Effector CD4-positive, alpha-beta T cell (primary cell): ENCODE results near the gene MCC.

ENCODE experiments used
- DNase-seq: peaks from one replicate; pipeline ENCODE4 v3.0.0-alpha.2; 2020

Gene MCC

DNA sequence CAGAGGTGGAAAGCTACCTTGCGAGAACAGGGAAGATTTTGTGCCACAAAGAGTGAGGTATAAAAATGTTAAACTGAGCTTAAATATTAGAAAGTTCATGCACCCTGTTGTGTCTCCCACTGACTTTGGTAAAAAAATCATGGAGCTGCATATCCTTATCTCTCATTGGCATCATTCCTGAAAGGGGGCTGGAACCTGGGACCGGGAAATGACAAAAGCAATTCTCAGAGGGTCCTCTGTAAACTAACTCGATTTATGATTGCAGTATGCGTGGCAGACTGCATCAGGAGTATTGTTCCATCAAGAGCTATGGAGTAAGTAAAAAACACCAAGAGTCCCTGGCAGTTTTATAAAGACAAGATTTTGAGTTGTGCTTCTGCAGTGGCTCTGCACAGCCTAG, 362.9 kb downstream of the MCC start:
- no peak for DNase-seq

DNA sequence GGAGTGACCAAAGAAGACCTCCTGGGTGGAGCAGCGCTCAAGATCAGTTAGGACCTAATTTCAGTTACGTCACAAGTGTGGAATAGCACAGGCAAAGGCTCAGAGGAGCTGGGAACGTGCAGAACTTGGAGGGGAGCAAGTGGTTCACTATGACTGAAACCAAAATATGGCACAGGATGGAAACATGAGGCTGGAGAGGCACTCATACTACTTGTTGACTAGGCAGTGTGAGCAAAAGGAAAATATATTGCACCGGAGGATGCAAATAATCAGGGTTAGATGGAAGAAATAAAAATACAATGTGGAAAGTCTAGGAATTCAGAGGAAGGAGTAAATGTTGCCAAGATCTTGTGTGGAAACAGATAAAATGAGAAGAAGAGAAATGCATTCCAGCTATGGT, 363.3 kb downstream of the MCC start:
- no peak for DNase-seq

DNA sequence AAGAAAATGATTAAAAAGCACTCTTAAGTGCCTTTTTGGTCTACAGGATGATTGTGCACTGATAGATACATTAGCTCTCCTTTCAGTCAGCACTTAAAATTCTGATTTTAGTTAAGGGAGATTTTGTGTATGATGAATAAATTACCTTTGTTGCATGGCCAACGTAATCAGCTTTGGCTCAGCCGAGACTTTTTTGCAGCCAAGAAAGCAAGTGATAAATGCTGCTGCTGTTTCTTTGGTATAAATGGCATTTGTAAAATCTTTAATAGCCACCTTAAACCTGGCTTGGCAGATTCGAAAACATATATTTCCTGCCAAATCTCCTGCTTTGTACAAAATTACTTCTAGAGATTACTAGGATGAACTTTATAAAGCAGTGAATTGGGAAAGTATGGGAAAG, 364.0 kb downstream of the MCC start:
- DNase-seq: no peak

DNA sequence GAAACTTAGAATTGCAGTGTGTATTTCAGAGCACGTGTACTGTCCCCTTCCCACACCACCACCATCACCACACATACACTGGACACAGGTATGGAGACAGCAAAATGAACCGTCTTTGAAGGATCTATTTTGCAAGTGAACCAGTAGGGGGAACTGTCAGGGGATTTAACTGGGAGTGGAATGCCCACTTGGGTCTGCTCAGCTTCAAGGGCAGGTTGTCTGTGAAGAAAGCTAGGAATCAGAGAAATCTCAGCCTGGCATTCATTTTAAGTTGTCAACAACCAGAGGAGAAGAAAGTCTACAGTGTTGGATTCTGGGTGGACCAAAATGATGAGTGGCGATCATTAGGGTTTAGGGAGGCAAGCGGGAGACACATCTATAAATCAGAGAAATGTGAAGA, 364.6 kb downstream of the MCC start:
- DNase-seq: no peak

DNA sequence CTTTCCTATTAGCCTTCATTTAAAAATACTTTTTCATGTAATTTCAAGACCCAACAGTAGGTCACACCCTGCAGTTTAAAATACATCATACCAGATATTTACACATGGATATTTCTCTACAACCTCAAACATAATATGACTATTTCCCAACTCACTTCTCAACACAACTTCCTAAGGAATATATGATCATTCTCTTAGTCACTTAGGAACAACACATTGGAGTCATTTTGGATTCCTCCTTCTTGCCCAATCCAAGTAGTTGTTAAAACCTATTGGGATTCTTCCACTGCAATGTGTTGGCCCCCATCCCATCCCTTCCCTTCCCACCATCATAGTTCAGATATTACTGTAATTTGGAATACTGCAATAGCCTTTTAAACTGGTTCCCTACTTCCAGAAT, 366.2 kb downstream of the MCC start:
- no peak for DNase-seq

DNA sequence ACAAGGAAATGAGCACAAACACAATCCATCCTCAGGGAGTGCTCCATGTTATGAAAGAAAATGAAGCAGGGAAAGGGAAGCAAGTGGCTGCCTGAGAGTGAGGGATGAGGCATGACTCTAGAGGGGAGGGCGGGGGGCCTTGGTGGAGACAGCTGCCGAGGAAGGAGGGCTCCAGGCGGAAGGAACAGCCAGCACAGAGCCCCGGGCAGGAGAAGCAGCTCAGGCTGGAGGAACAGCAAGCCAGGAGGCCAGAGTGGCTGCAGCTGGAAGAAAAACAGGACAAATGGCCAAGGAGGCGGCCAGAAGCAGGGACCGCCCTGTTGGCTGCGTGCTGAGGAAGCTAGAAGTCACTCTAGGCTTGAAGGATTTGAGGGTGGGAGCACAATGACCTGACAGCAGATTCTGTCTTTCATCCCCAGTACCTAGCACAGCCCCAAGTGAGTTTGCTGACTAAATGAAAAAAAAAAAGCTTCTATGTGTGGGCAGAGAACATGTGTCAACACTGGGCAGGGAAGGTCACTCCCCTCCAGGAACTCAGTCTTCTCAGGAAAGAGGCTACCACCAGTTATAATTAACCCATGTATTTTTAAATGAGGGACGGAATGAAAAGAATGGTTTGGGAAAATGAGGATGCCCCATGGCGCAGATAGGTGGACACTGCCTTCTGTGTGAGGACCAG, 368.9 kb downstream of the MCC start:
- DNase-seq: no peak

- no peak for DNase-seq
These were observed 369.5 kb downstream of the MCC start for GRCh38 chr5:113118765-113119164.

- no peak for DNase-seq
These were observed 370.0 kb downstream of the MCC start for GRCh38 chr5:113118298-113118697.

- DNase-seq: no peak
These were observed 370.6 kb downstream of the MCC start for GRCh38 chr5:113117543-113118115.

- DNase-seq: no peak
These were observed 372.3 kb downstream of the MCC start for GRCh38 chr5:113115956-113116355.

DNA sequence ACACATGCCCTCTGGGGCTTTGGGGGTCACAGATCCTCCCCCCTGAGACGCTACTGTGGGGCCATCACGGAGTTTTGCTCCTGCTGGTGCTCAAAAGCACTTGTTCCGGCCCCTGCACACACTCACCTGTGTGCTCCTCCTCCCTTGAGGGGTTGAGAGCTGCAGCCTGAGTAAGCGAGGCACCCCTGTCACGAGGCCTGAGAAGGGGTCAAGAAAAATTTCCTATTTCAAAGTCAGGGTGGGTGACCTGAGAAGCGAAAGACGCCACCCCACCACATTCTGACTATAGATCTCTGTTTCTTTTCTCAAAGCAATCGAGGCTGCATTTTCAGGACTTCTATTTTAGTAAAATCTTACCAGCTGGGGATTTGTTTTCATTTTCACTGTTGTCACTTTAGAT, 373.2 kb downstream of the MCC start:
- no peak for DNase-seq

- DNase-seq: no peak
These were observed 373.7 kb downstream of the MCC start for GRCh38 chr5:113114559-113114958.

GRCh38 chr5:113112435-113112834, 375.8 kb downstream of the MCC start:
- no peak for DNase-seq

- DNase-seq: no peak
These were observed 378.1 kb downstream of the MCC start for GRCh38 chr5:113110117-113110516.

DNA sequence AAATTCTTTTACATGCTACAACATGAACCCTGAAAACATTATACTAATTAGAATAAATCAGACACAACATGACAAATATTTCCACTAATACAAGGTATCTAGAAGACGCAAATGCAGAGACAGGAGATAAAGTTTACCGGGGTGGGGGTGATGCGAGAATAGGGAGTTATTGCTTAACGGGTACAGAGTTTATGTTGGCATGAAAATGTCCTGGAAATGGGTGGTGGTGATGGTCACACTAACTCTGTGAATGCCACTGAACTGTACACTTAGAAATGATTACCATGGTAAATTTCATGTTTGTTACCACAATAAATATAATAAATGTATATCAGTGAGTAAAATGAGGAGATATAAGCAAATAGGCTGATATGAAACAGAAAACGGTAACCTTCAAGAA, 378.9 kb downstream of the MCC start:
- no peak for DNase-seq

DNA sequence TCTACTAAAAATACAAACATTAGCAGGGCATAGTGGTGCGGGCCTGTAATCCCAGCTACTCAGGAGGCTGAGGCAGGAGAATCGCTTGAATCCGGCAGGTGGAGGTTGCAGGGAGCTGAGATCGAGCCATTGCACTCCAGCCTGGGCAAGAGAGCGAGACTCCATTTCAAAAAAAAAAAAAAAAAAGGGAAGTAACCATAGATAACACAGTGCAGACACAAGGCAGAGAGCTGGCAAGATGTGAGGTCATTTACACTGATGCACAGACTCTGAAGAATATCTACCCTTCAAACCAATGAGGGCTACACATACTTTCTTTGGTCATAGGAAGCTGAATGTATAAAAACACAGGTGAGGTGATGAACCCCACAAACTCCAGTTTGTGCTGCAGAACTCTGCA, 379.8 kb downstream of the MCC start:
- no peak for DNase-seq

DNA sequence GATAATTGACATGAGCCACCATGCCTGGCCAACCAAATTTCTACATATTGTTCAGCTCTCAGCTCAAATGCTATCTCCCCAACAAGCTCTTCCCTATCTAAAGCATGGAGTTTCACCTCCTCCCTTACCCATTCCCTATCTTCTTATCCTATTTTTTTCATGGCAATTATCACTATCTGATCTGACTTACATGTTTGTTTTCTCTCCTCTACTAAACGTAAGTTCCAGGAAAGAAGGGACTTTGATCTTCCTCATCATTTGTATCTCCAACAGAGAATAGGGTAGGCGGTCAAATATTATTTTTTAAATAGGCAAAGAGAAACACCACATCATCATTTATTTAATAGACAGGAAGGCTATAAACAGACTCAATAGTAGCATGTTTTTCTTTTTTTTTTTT, 381.4 kb downstream of the MCC start:
- DNase-seq: no peak

DNA sequence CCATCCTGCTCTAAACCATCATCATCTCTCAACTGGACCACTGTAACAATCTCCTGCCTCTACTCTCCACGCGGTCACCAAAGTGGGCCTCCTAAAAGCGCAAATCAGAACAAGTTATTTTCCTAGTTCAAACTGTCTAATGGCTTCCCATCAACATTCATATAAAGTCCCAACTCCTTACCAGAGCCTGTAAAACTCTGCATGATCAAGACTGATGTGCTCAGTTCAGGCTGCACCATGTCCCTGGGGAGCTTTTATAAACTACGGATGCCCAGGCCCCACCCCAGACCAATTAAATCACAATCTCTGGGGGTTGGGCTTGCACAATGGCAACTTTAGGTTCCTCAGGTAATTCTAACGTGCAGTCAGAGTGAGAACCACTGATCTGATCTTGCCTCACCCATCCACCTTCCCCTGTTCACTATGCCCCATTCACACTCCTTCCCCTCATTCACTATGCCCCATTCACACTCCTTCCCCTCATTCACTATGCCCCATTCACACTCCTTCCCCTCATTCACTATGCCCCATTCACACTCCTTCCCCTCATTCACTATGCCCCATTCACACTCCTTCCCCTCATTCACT, 382.5 kb downstream of the MCC start:
- no peak for DNase-seq

- DNase-seq: no peak
These were observed 384.9 kb downstream of the MCC start for GRCh38 chr5:113103330-113103729.

GRCh38 chr5:113102121-113102531, 386.1 kb downstream of the MCC start:
- DNase-seq: no peak

- no peak for DNase-seq
These were observed 387.3 kb downstream of the MCC start for GRCh38 chr5:113100981-113101380.

DNA sequence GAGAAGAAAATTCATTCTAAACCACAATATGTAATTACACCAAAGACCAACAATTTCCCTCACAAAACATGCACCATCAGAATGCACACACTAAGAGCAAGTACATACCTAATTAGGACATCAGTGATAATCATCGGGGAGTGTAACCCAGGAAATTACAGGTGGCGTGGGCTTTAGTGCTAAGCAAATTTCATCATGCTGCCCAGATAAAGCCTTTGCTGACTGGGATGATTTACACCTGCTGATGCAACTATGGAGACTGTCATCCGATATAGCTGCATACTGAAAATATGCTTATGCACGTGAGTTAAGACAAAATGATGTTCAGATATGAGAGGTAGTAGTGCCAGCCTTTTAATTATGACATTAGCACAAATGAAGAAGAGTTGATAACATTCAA, 388.4 kb downstream of the MCC start:
- DNase-seq: no peak

GRCh38 chr5:113098378-113098777, 389.9 kb downstream of the MCC start:
- DNase-seq: no peak

GRCh38 chr5:113095831-113096230, 392.4 kb downstream of the MCC start:
- no peak for DNase-seq

DNA sequence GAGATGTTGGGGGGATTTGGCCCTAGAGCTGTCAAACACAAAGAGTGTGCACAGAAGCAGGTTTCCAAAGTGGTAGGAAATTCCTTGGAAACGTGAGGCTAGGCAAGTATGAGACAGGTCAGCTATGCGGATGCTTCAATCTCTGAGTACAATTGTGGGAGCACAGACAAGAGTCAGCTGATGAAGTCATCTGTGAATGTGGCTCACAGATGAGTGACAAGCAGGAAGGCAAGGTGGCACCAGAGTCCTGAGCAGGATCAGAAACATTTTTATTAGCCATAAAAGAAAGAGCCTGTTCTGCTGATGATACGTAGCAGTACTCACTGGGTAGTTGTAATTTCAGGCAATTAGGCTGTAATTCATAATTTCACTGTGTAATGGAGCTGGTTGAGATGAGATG, 394.7 kb downstream of the MCC start:
- DNase-seq: no peak
